Sigmoid colon (tissue), 7 donors: ENCODE data around the gene TMEM256. TPM values are rescaled to one million over a fixed set of nuclear protein-coding genes. Genes with fewer than 3 reads are reported as not detected.
"Not testable (repeated sequence)": the region's sequence is repeated elsewhere in the genome, so short reads cannot be mapped to it uniquely, and the experiment has no call there.

Experiments
- DNase-seq: peaks from one replicate; pipeline ENCODE4 v3.0.0-alpha.2; 2019
- H3K27ac ChIP-seq, 4 donors: fragments of 200-600 bp; sonication (generic); one replicate each; pipeline ENCODE4 v1.5.1; 2016 to 2019; ENCODE audit warnings: mild to moderate bottlenecking in 1 of 4
- H3K27me3 ChIP-seq, 3 donors: fragments of 200-600 bp; sonication (generic); one replicate each; pipeline ENCODE4 v1.5.1; 2019; ENCODE audit warnings: mild to moderate bottlenecking in 1 of 3
- H3K36me3 ChIP-seq, 4 donors: fragments of 200-600 bp; sonication (generic); one replicate each; pipeline ENCODE4 v1.5.1; 2016 to 2019
- H3K4me1 ChIP-seq, 4 donors: fragments of 200-600 bp; sonication (generic); one replicate each; pipeline ENCODE4 v1.5.1; 2017 to 2019
- H3K4me3 ChIP-seq, 4 donors: fragments of 200-600 bp; sonication (generic); one replicate each; pipeline ENCODE4 v1.5.1; 2017 to 2019; ENCODE audit warnings: mild to moderate bottlenecking in 2 of 4, moderate library complexity in 1 of 4
- H3K9me3 ChIP-seq, 4 donors: fragments of 200-600 bp in 3 of 4; sonication (generic) in 3 of 4; one replicate each; pipeline versions ENCODE4 v1.5.1 to v1.6.1; 2013 to 2019
- CTCF ChIP-seq, 4 experiments: fragments of 450-650 bp in 3 of 4; fragments of 200-600 bp in 1 of 4; IDR thresholded peaks; one replicate each; pipeline ENCODE4 v1.5.1; 2016 to 2019; ENCODE audit warnings: antibody characterized with exemption in 4 of 4, mild to moderate bottlenecking in 3 of 4, moderate library complexity in 2 of 4
- EP300 ChIP-seq, 4 donors: sonication (generic); formaldehyde crosslinking; IDR thresholded peaks; one replicate each; pipeline ENCODE4 v1.6.1; 2017; ENCODE audit warnings: antibody characterized with exemption in 4 of 4
- POLR2A ChIP-seq, 2 donors: fragments of 450-650 bp; IDR thresholded peaks; one replicate each; pipeline ENCODE4 v1.6.1; 2016; ENCODE audit warnings: antibody characterized with exemption in 2 of 2, mild to moderate bottlenecking in 2 of 2, moderate library complexity in 2 of 2
- POLR2AphosphoS5 ChIP-seq, 4 donors: sonication (generic); formaldehyde crosslinking; IDR thresholded peaks; one replicate each; pipeline ENCODE4 v1.6.1; 2017; ENCODE audit warnings: antibody characterized with exemption in 4 of 4
- whole genome bisulfite sequencing, 2 donors: extraction: QIAGEN DNeasy Blood & Tissue Kit; methylation state at CpG; one replicate each; pipeline ENCODE4 v1.1.7; 2013; 5-methylcytosine and 5-hydroxymethylcytosine counted together
- intact Hi-C: fragments of 100-400 bp; cut with DNase I; formaldehyde crosslinking; loops from one replicate; pipeline ENCODE4 v1.15.1; 2023
- polyA plus RNA-seq, 3 donors: library from polyadenylated mRNA; stranded (reverse); fragments of 200-250 nt; gene quantifications; one replicate each; pipeline ENCODE4 v1.2.3, GENCODE V29; 2013
- total RNA-seq, 4 donors: library from RNA; depleted of rRNA; stranded (reverse); fragments of >200 nt; gene quantifications; one replicate each; pipeline ENCODE4 v1.1.0, GENCODE V29; 2016
- donor health status: healthy with polysubstance abuse.
- donor health status: Bipolar disorder and iron deficiency.
- donor health status: healthy.

TMEM256 gene
- total and polyA plus RNA-seq, 7 donors: 19.0 to 357 (median 150) TPM

GRCh38 chr17:7367918-7368598 is 35.8 kb downstream of the TMEM256 start:
- Histone ChIP-seq H3K27ac (no peak overlapping the region), H3K27me3 (no peaks in the 10 kb centered on the region), H3K4me1 (no peaks in the 10 kb centered on the region), H3K9me3 (no peaks in the 10 kb centered on the region), H3K36me3 (no peaks in the 10 kb centered on the region), H3K4me3 (no peak overlapping the region)
- WGBS, 2 donors: 80 to 87% methylated on average over 13 of the region's 13 CpGs
- no peak for DNase-seq
- intact Hi-C loops: no loop called here
- TF ChIP-seq POLR2A (IDR thresholded peaks at IDR 0.05) (no peak), CTCF (IDR thresholded peaks at IDR 0.05) (no peak), POLR2AphosphoS5 (IDR thresholded peaks at IDR 0.05) (no peak), EP300 (IDR thresholded peaks at IDR 0.05) (no peak)

- WGBS, 2 donors: 86 to 87% methylated on average over 8 of the region's 8 CpGs
- no peak for DNase-seq
- Histone ChIP-seq H3K36me3 (no peaks in the 10 kb centered on the region), H3K27me3 (no peaks in the 10 kb centered on the region), H3K9me3 (no peaks in the 10 kb centered on the region), H3K4me1 (no peaks in the 10 kb centered on the region), H3K4me3 (no peak overlapping the region), H3K27ac (no peak overlapping the region)
- TF ChIP-seq POLR2AphosphoS5 (IDR thresholded peaks at IDR 0.05) (no peak), POLR2A (IDR thresholded peaks at IDR 0.05) (no peak), EP300 (IDR thresholded peaks at IDR 0.05) (no peak), CTCF (IDR thresholded peaks at IDR 0.05) (no peak)
- intact Hi-C loops: no loop called here
Observed at GRCh38 chr17:7367083-7367482, 36.8 kb downstream of the TMEM256 start.

- whole genome bisulfite sequencing, 2 donors: 92% methylated on average over 6 of the region's 7 CpGs
Observed at GRCh38 chr17:7365963-7366362, 37.9 kb downstream of the TMEM256 start.

GRCh38 chr17:7363311-7363710 is 40.6 kb downstream of the TMEM256 start:
- Histone ChIP-seq H3K36me3 (no peaks in the 10 kb centered on the region), H3K27me3 (no peaks in the 10 kb centered on the region), H3K27ac (no peak overlapping the region), H3K4me1 (no peaks in the 10 kb centered on the region), H3K4me3 (no peak overlapping the region), H3K9me3 (no peaks in the 10 kb centered on the region)
- no peak for DNase-seq
- intact Hi-C loops: no loop called here
- TF ChIP-seq POLR2A (IDR thresholded peaks at IDR 0.05) (no peak), POLR2AphosphoS5 (IDR thresholded peaks at IDR 0.05) (no peak), EP300 (IDR thresholded peaks at IDR 0.05) (no peak), CTCF (IDR thresholded peaks at IDR 0.05) (no peak)
- 91 to 93% methylated on average over 6 of the region's 6 CpGs for WGBS, 2 donors

More at GRCh38 chr17:7365963-7366362, 37.9 kb downstream of the TMEM256 start:
- DNase-seq, H3K4me1 ChIP-seq, H3K27me3 ChIP-seq, intact Hi-C loops, H3K9me3 ChIP-seq, H3K4me3 ChIP-seq, H3K27ac ChIP-seq, H3K36me3 ChIP-seq: not testable (repeated sequence)

GRCh38 chr17:7361906-7362305 is 42.0 kb downstream of the TMEM256 start:
- 63 to 82% methylated on average over 3 of the region's 3 CpGs for WGBS, 2 donors
- H3K9me3 ChIP-seq: no peaks in the 10 kb centered on the region
- H3K4me3 ChIP-seq: no peak overlapping the region
- TF ChIP-seq EP300 (IDR thresholded peaks at IDR 0.05): no peak
- no peak for TF ChIP-seq POLR2A (IDR thresholded peaks at IDR 0.05)
- TF ChIP-seq CTCF (IDR thresholded peaks at IDR 0.05): no peak
- TF ChIP-seq POLR2AphosphoS5 (IDR thresholded peaks at IDR 0.05): no peak
- no peak for DNase-seq
- H3K36me3 ChIP-seq: no peaks in the 10 kb centered on the region
- no peaks in the 10 kb centered on the region for H3K27me3 ChIP-seq
- H3K27ac ChIP-seq: no peak overlapping the region
- H3K4me1 ChIP-seq: no peaks in the 10 kb centered on the region
- intact Hi-C loops: no loop called here
